Sigmoid colon (tissue), 7 donors: ENCODE measurements around the gene JAKMIP2. TPM values are rescaled to one million over a fixed set of nuclear protein-coding genes. Genes with fewer than 3 reads are reported as not detected.
A peak's percentile ranks its signal among the peaks of the same experiment; 100 is the strongest.
"Not testable (repeated sequence)": the region's sequence is repeated elsewhere in the genome, so short reads cannot be mapped to it uniquely, and the experiment has no call there.

Experiments
- DNase-seq: peaks from one replicate; pipeline ENCODE4 v3.0.0-alpha.2; 2019
- H3K27ac ChIP-seq, 4 donors: fragments of 200-600 bp; sonication (generic); one replicate each; pipeline ENCODE4 v1.5.1; 2016 to 2019; ENCODE audit warnings: mild to moderate bottlenecking in 1 of 4
- H3K27me3 ChIP-seq, 3 donors: fragments of 200-600 bp; sonication (generic); one replicate each; pipeline ENCODE4 v1.5.1; 2019; ENCODE audit warnings: mild to moderate bottlenecking in 1 of 3
- H3K36me3 ChIP-seq, 4 donors: fragments of 200-600 bp; sonication (generic); one replicate each; pipeline ENCODE4 v1.5.1; 2016 to 2019
- H3K4me1 ChIP-seq, 4 donors: fragments of 200-600 bp; sonication (generic); one replicate each; pipeline ENCODE4 v1.5.1; 2017 to 2019
- H3K4me3 ChIP-seq, 4 donors: fragments of 200-600 bp; sonication (generic); one replicate each; pipeline ENCODE4 v1.5.1; 2017 to 2019; ENCODE audit warnings: mild to moderate bottlenecking in 2 of 4, moderate library complexity in 1 of 4
- H3K9me3 ChIP-seq, 4 donors: fragments of 200-600 bp in 3 of 4; sonication (generic) in 3 of 4; one replicate each; pipeline versions ENCODE4 v1.5.1 to v1.6.1; 2013 to 2019
- CTCF ChIP-seq, 4 experiments: fragments of 450-650 bp in 3 of 4; fragments of 200-600 bp in 1 of 4; IDR thresholded peaks; one replicate each; pipeline ENCODE4 v1.5.1; 2016 to 2019; ENCODE audit warnings: antibody characterized with exemption in 4 of 4, mild to moderate bottlenecking in 3 of 4, moderate library complexity in 2 of 4
- EP300 ChIP-seq, 4 donors: sonication (generic); formaldehyde crosslinking; IDR thresholded peaks; one replicate each; pipeline ENCODE4 v1.6.1; 2017; ENCODE audit warnings: antibody characterized with exemption in 4 of 4
- POLR2A ChIP-seq, 2 donors: fragments of 450-650 bp; IDR thresholded peaks; one replicate each; pipeline ENCODE4 v1.6.1; 2016; ENCODE audit warnings: antibody characterized with exemption in 2 of 2, mild to moderate bottlenecking in 2 of 2, moderate library complexity in 2 of 2
- POLR2AphosphoS5 ChIP-seq, 4 donors: sonication (generic); formaldehyde crosslinking; IDR thresholded peaks; one replicate each; pipeline ENCODE4 v1.6.1; 2017; ENCODE audit warnings: antibody characterized with exemption in 4 of 4
- WGBS, 2 donors: extraction: QIAGEN DNeasy Blood & Tissue Kit; methylation state at CpG; one replicate each; pipeline ENCODE4 v1.1.7; 2013; 5-methylcytosine and 5-hydroxymethylcytosine counted together
- intact Hi-C: fragments of 100-400 bp; cut with DNase I; formaldehyde crosslinking; loops from one replicate; pipeline ENCODE4 v1.15.1; 2023
- polyA plus RNA-seq, 3 donors: library from polyadenylated mRNA; stranded (reverse); fragments of 200-250 nt; gene quantifications; one replicate each; pipeline ENCODE4 v1.2.3, GENCODE V29; 2013
- total RNA-seq, 4 donors: library from RNA; depleted of rRNA; stranded (reverse); fragments of >200 nt; gene quantifications; one replicate each; pipeline ENCODE4 v1.1.0, GENCODE V29; 2016
- donor health status: healthy with polysubstance abuse.
- donor health status: Bipolar disorder and iron deficiency.
- donor health status: healthy.

The JAKMIP2 gene
- total and polyA plus RNA-seq, 7 donors, result under 0.01 to 8.9 (median 2.8) TPM; not detected in 1

- intact Hi-C loops, result no loop called here
- Histone ChIP-seq H3K9me3 (no peaks in the 10 kb centered on the region), H3K27me3 (no peaks in the 10 kb centered on the region), H3K36me3 (no peaks in the 10 kb centered on the region), H3K27ac (no peak overlapping the region), H3K4me1 (peaks cover 0 to 8% (median 4%) of the 10 kb centered on the region in 4 donors), H3K4me3 (no peak overlapping the region)
- DNase-seq, result no peak
- 80 to 87% methylated on average over 4 of the region's 4 CpGs for WGBS, 2 donors
- TF ChIP-seq POLR2A (IDR thresholded peaks at IDR 0.05) (no peak), CTCF (IDR thresholded peaks at IDR 0.05) (no peak)
Observed at GRCh38 chr5:147586221-147586620, 196.3 kb downstream of the JAKMIP2 start.

- H3K27me3 ChIP-seq, H3K27ac ChIP-seq, H3K36me3 ChIP-seq, intact Hi-C loops, H3K4me3 ChIP-seq, H3K9me3 ChIP-seq, DNase-seq: not testable (repeated sequence)
- 74 to 84% methylated on average over 6 of the region's 6 CpGs for WGBS, 2 donors
- H3K4me1 ChIP-seq, result peaks cover 0 to 10% (median 4%) of the 10 kb centered on the region in 4 donors
Observed at GRCh38 chr5:147582272-147582671, 200.3 kb downstream of the JAKMIP2 start.

DNA sequence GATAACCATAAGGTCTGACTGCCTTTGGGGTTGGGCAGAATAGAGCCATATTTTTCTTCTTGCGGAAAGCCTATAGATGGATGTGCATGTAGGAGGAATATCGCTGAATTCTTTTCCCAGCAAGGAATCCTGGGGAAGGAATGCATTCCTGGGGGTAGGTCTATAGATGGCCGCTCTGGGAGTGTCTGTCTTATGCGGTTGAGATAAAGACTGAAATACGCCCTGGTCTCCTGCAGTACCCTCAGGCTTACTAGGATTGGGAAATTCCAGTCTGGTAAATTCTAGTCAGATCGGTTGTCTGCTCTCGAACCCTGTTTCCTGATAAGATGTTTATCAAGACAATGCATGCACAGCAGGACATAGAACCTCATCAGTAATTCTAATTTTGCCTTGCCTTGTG lies 202.1 kb downstream of the JAKMIP2 start:
- peaks cover 0 to 14% (median 4%) of the 10 kb centered on the region in 4 donors for H3K4me1 ChIP-seq
- H3K27ac ChIP-seq, H3K36me3 ChIP-seq, intact Hi-C loops, H3K9me3 ChIP-seq, H3K27me3 ChIP-seq, H3K4me3 ChIP-seq, DNase-seq: not testable (repeated sequence)
- 97 to 98% methylated on average over 7 of the region's 7 CpGs for WGBS, 2 donors

- Histone ChIP-seq H3K9me3 (no peaks in the 10 kb centered on the region), H3K4me3 (peak overlapping the region in 2 of 4 donors; percentile 11 to 21), H3K27ac (no peak overlapping the region), H3K36me3 (no peaks in the 10 kb centered on the region), H3K4me1 (peaks cover 0 to 14% (median 4%) of the 10 kb centered on the region in 4 donors), H3K27me3 (no peaks in the 10 kb centered on the region)
- no peak for DNase-seq
- WGBS, 2 donors, result 36 to 48% methylated on average over 8 of the region's 8 CpGs
- TF ChIP-seq CTCF (IDR thresholded peaks at IDR 0.05) (peak; percentile 45 to 69 (median 52)), POLR2AphosphoS5 (IDR thresholded peaks at IDR 0.05) (no peak)
- intact Hi-C loops, result loop anchor here (1.0 to 5.0 kb wide), 2 partner anchors 186 to 354 kb away; no protein-coding TSS in a partner anchor
Observed at GRCh38 chr5:147578228-147579024, 204.1 kb downstream of the JAKMIP2 start.

DNA sequence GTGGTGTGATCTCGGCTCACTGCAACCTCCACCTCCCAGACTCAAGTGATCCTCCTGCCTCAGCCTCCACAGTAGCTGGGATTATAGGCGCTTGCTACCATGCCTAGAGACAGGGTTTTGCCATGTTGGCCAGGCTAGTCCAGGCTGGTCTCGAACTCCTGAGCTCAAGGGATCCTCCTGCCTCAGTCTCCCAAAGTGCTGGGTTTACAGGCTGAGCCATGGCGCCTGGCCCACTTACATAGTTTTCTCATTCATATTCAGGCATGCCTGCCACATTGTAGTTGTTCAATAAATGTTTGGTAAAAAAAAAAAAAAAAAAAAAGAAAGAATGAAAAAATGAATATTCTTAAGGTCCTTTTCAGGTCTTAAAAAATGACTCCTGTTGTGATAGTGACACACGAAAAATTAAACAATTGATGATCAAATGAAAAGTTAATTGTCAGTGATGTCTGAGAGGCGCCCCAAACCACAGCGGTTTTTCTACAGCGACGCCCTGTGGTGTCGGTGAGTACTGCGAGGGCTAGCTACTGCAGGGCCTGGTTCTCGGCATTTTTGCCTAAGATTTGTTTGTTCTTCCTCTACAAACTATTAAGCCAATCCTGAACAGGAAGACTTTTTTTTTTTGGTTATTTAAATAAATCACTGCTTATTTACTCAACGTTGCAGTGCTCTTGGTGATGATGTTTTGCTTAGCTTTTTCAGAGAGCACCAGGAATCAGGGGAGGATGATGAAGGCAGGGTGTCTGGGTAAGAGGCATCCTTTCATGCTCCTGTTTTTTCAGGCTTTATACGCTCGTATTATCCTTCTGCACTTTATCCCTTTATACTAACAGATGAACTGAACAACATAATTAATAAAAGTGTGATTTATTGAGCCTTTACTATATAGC lies 205.6 kb downstream of the JAKMIP2 start:
- DNase-seq, result peak; percentile 72
- no peaks in the 10 kb centered on the region for H3K9me3 ChIP-seq
- H3K27ac ChIP-seq, result no peak overlapping the region
- H3K36me3 ChIP-seq, result no peaks in the 10 kb centered on the region
- H3K4me1 ChIP-seq, result peaks cover 0 to 14% (median 4%) of the 10 kb centered on the region in 4 donors
- no peaks in the 10 kb centered on the region for H3K27me3 ChIP-seq
- no peak overlapping the region for H3K4me3 ChIP-seq
- no peak for TF ChIP-seq EP300 (IDR thresholded peaks at IDR 0.05)
- peak; percentile 67 to 87 (median 78) for TF ChIP-seq CTCF (IDR thresholded peaks at IDR 0.05)
- intact Hi-C loops, result loop anchor here (5.0 kb wide), 1 partner anchor 185 kb away; no protein-coding TSS in a partner anchor
- WGBS, 2 donors, result 43 to 46% methylated on average over 15 of the region's 15 CpGs
